GM13977 (cell line): Measurements from ENCODE around the gene UMAD1.

Experiments
- DNase-seq: peaks from one replicate; pipeline ENCODE4 v3.0.0; 2012; ENCODE audit warnings: low spot score
- CTCF ChIP-seq: IDR thresholded peaks from 2 replicates; pipeline ENCODE4 v1.5.1; 2012; ENCODE audit warnings: mild to moderate bottlenecking, control low read depth; ENCODE audit not compliant: insufficient read depth; ENCODE audit errors: extremely low read depth, missing control alignments
- in situ Hi-C: fragments of 300-500 bp; cut with MboI; formaldehyde crosslinking; loops from one replicate; pipeline ENCODE4 v1.12.0; 2022; ENCODE audit warnings: low sequenced_read_pairs, low pct_unique_long_range_greater_than_20kb, mixed read lengths, inconsistent platforms; ENCODE audit not compliant: unreplicated experiment

UMAD1 gene

GRCh38 chr7:7764520-7765396, 124.2 kb downstream of the UMAD1 start:
- in situ Hi-C loops: no loop called here
- peak; percentile 29 for TF ChIP-seq CTCF
- no peak for DNase-seq

GRCh38 chr7:7765422-7765821, 124.9 kb downstream of the UMAD1 start:
- in situ Hi-C loops: no loop called here
- DNase-seq: peak; percentile 46
- no peak for TF ChIP-seq CTCF

GRCh38 chr7:7766671-7767070, 126.1 kb downstream of the UMAD1 start:
- DNase-seq: no peak
- in situ Hi-C loops: no loop called here
- no peak for TF ChIP-seq CTCF

- DNase-seq: no peak
- TF ChIP-seq CTCF: no peak
- in situ Hi-C loops: no loop called here
These were observed 128.6 kb downstream of the UMAD1 start for GRCh38 chr7:7768977-7769709.

GRCh38 chr7:7769710-7770627, 129.4 kb downstream of the UMAD1 start:
- no peak for TF ChIP-seq CTCF
- no peak for DNase-seq
- in situ Hi-C loops: no loop called here

GRCh38 chr7:7771452-7771851, 130.9 kb downstream of the UMAD1 start:
- no peak for DNase-seq
- no peak for TF ChIP-seq CTCF
- in situ Hi-C loops: no loop called here
